BLaER1 treated with 17β-estradiol and CSF1 and Interleukin-3, amounts not matched to agents 10 nM and 100 nM (cell line): Measurements from ENCODE around the gene GRID1.

Source experiments
- H3K27ac ChIP-seq, 11 experiments: shearing (Covaris generic); formaldehyde crosslinking; 2 replicates each; pipeline ENCODE4 v1.8.1; 2022
- H3K27me3 ChIP-seq, 11 experiments: shearing (Covaris generic); formaldehyde crosslinking; 2 replicates each; pipeline ENCODE4 v1.8.1; 2022
- H3K36me3 ChIP-seq, 11 experiments: shearing (Covaris generic); formaldehyde crosslinking; 2 replicates each; pipeline ENCODE4 v1.8.1; 2022
- H3K4me1 ChIP-seq, 10 experiments: shearing (Covaris generic); formaldehyde crosslinking; 2 replicates each; pipeline ENCODE4 v1.8.1; 2022
- H3K4me2 ChIP-seq, 11 experiments: shearing (Covaris generic); formaldehyde crosslinking; 2 replicates each; pipeline ENCODE4 v1.8.1; 2022
- H3K4me3 ChIP-seq, 10 experiments: shearing (Covaris generic); formaldehyde crosslinking; 2 replicates each; pipeline ENCODE4 v1.8.1; 2022
- H3K9ac ChIP-seq, 11 experiments: shearing (Covaris generic); formaldehyde crosslinking; 2 replicates each; pipeline ENCODE4 v1.8.1; 2022
- H3K9me3 ChIP-seq, 11 experiments: shearing (Covaris generic); formaldehyde crosslinking; replicated peaks in 1 of 11; 2 replicates each; pipeline ENCODE4 v1.8.1; 2022
- H4K20me1 ChIP-seq, 11 experiments: shearing (Covaris generic); formaldehyde crosslinking; 2 replicates each; pipeline ENCODE4 v1.8.1; 2022
- Cebpa-rat ChIP-seq, 11 experiments: shearing (Covaris generic); IDR thresholded peaks; 2 replicates each; pipeline ENCODE4 v1.8.1; 2022

Gene GRID1

GRCh38 chr10:86290933-86291615, 75.5 kb downstream of the GRID1 start:
- H3K9me3 ChIP-seq: peaks cover 0 to 5% (median 0%) of the 10 kb centered on the region in 11 experiments; a peak in 3 of 22 replicates
- no peaks in the 10 kb centered on the region for H3K36me3 ChIP-seq
- H3K9ac ChIP-seq: no peak overlapping the region
- H4K20me1 ChIP-seq: peaks cover 0 to 7% (median 0%) of the 10 kb centered on the region in 11 experiments; a peak in 2 of 22 replicates
- TF ChIP-seq Cebpa-rat (IDR thresholded peaks at IDR 0.05): no peak
- no peaks in the 10 kb centered on the region for H3K27me3 ChIP-seq
- 0 out of 22 replicates have a peak overlapping the region, but pooled peaks of 1 of the 11 experiments have one; percentile 6 for H3K4me2 ChIP-seq
- no peak overlapping the region for H3K4me3 ChIP-seq
- no peak overlapping the region for H3K27ac ChIP-seq
- peaks cover 0 to 55% (median 37%) of the 10 kb centered on the region in 10 experiments; a peak in 18 of 20 replicates for H3K4me1 ChIP-seq

DNA sequence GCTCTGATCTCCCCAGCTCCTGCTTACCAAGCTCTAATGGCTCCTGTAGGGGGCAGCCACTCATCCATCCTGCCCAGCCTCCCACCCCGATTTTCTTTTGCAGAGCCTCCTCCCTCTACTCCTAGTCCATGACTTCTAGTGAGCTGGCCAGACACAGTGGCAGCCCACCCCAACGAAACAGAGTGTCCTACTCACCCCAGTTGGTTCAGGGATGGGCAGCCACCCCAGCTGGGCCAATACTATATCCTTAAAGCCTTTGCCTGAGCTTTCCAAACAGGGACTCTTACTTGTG, 77.1 kb downstream of the GRID1 start:
- TF ChIP-seq Cebpa-rat (IDR thresholded peaks at IDR 0.05): no peak

GRCh38 chr10:86288695-86289576, 77.7 kb downstream of the GRID1 start:
- TF ChIP-seq Cebpa-rat (IDR thresholded peaks at IDR 0.05): no peak
- H3K27ac ChIP-seq: peak overlapping the region in 4 of 11 experiments; percentile 25 to 66 (median 42); a peak in 5 of 22 replicates
- peak overlapping the region in 9 of 11 experiments; percentile 55 to 96 (median 80); a peak in 18 of 22 replicates for H3K4me2 ChIP-seq
- peak overlapping the region in 1 of 10 experiments; percentile 12; a peak in 2 of 20 replicates for H3K4me3 ChIP-seq
- H3K4me1 ChIP-seq: peaks cover 0 to 76% (median 56%) of the 10 kb centered on the region in 10 experiments; a peak in 18 of 20 replicates
- H3K9ac ChIP-seq: peak overlapping the region in 1 of 11 experiments; percentile 13; a peak in 1 of 22 replicates
- peaks cover 0 to 7% (median 0%) of the 10 kb centered on the region in 11 experiments; a peak in 2 of 22 replicates for H4K20me1 ChIP-seq
- H3K36me3 ChIP-seq: no peaks in the 10 kb centered on the region
- no peaks in the 10 kb centered on the region for H3K27me3 ChIP-seq
- H3K9me3 ChIP-seq: peaks cover 0 to 5% (median 0%) of the 10 kb centered on the region in 11 experiments; a peak in 3 of 22 replicates

More for the DNA sequence above, 77.1 kb downstream of the GRID1 start:
- Histone ChIP-seq H3K36me3 (no peaks in the 10 kb centered on the region), H3K4me2 (peak overlapping the region in 7 of 11 experiments; percentile 71 to 96 (median 81); a peak in 12 of 22 replicates), H3K4me1 (peaks cover 0 to 70% (median 50%) of the 10 kb centered on the region in 10 experiments; a peak in 18 of 20 replicates), H3K9me3 (peaks cover 0 to 5% (median 0%) of the 10 kb centered on the region in 11 experiments; a peak in 3 of 22 replicates), H3K4me3 (no peak overlapping the region), H3K27me3 (no peaks in the 10 kb centered on the region), H3K27ac (no peak overlapping the region), H3K9ac (no peak overlapping the region), H4K20me1 (peaks cover 0 to 7% (median 0%) of the 10 kb centered on the region in 11 experiments; a peak in 2 of 22 replicates)

GRCh38 chr10:86287966-86288579, 78.5 kb downstream of the GRID1 start:
- H3K27ac ChIP-seq: peak overlapping the region in 3 of 11 experiments; percentile 31 to 66 (median 53); a peak in 4 of 22 replicates
- peaks cover 0 to 7% (median 0%) of the 10 kb centered on the region in 11 experiments; a peak in 2 of 22 replicates for H4K20me1 ChIP-seq
- peak overlapping the region in 1 of 10 experiments; percentile 12; a peak in 2 of 20 replicates for H3K4me3 ChIP-seq
- H3K9me3 ChIP-seq: peaks cover 0 to 5% (median 0%) of the 10 kb centered on the region in 11 experiments; a peak in 3 of 22 replicates
- TF ChIP-seq Cebpa-rat (IDR thresholded peaks at IDR 0.05): peak in 1 of 11 experiments; percentile 14; a peak in 1 of 22 replicates
- H3K36me3 ChIP-seq: no peaks in the 10 kb centered on the region
- H3K4me2 ChIP-seq: peak overlapping the region; percentile 1 to 96 (median 74); a peak in 19 of 22 replicates
- peak overlapping the region in 1 of 11 experiments; percentile 29; a peak in 1 of 22 replicates for H3K9ac ChIP-seq
- no peaks in the 10 kb centered on the region for H3K27me3 ChIP-seq
- peaks cover 0 to 77% (median 58%) of the 10 kb centered on the region in 10 experiments; a peak in 18 of 20 replicates for H3K4me1 ChIP-seq

DNA sequence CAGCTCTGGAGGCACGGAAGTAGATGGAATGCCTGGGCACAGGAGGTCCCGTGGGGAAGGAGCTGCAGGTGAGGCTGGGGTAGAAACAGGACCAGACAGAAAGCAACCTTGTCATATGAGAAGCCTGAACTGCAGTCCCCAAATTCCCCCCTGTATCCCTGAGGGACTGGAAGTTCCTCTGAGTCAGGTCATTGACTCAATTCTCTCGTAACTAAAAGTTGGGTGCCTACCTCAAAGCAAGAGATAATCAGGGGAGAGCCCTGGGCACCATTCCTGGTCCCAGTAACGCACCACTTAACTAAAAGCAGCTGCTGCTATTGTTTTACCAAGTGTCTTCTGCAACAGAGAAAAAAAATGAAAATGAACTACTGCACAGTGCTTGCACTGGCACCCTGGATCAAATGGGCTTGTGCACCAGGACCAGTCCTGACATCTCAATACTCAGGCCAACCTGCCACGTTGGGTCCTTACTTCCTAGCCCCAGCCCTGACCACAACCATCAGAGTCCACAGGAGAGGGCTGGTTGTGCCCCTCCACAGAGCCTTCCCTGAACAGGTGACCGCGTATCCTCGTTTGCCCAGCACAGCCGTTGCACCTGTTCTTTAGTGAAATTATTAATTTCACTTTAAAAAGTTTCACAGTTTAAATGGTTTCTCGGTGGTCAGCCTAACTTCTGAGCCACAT, 79.3 kb downstream of the GRID1 start:
- 0 out of 22 replicates have a peak overlapping the region, but pooled peaks of 1 of the 11 experiments have one; percentile 29 for H3K9ac ChIP-seq
- TF ChIP-seq Cebpa-rat (IDR thresholded peaks at IDR 0.05): no peak
- H3K4me3 ChIP-seq: no peak overlapping the region
- H4K20me1 ChIP-seq: peaks cover 0 to 7% (median 0%) of the 10 kb centered on the region in 11 experiments; a peak in 2 of 22 replicates
- peaks cover 0 to 5% (median 0%) of the 10 kb centered on the region in 11 experiments; a peak in 3 of 22 replicates for H3K9me3 ChIP-seq
- H3K4me1 ChIP-seq: peaks cover 0 to 70% (median 58%) of the 10 kb centered on the region in 10 experiments; a peak in 18 of 20 replicates
- H3K27me3 ChIP-seq: no peaks in the 10 kb centered on the region
- no peaks in the 10 kb centered on the region for H3K36me3 ChIP-seq
- peak overlapping the region in 9 of 11 experiments; percentile 55 to 96 (median 80); a peak in 17 of 22 replicates for H3K4me2 ChIP-seq
- 0 out of 22 replicates have a peak overlapping the region, but pooled peaks of 1 of the 11 experiments have one; percentile 18 for H3K27ac ChIP-seq

DNA sequence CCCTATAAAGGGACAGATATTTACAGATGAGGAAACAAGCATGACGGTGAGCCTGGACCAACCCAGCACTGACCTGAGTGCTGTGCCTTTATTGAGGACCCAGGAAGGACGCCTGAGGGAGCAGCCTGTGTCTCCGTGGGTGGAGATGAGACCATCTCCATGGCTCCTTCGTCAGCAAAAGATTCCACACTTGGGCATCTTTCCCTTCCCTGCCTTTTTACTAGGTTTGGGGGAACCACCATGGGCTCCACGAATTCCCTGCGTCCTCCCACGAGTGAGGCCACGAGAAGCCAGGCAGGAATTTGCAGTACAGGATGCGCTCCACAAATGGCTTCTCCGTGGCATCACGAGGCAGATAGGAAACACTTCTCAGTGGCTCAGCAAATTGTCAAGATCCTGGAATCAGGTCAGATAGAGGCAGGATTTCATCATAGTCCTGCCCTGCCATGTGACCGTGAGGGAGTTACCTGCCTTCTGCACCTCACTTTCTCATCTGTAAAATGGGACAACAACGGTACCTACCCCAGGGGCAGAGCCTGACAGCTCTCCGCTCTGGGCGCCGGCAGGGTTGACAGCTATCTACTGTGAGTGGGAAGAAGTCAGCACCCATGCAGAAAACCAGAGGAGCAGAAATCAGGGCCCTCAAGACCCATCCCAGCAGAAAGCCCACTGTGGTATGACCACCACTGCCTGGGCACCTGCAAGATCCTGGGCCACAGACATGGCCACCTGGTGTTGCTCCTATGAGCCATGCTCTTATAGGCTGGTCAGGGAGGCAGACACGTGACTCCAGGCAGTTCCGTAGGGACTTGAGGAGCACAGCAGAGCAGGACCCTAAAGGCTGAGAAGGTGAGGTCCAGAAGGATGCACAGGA, 80.1 kb downstream of the GRID1 start:
- Histone ChIP-seq H3K4me3 (no peak overlapping the region), H3K36me3 (no peaks in the 10 kb centered on the region), H3K27me3 (no peaks in the 10 kb centered on the region), H4K20me1 (peaks cover 0 to 7% (median 0%) of the 10 kb centered on the region in 11 experiments; a peak in 2 of 22 replicates), H3K4me1 (peaks cover 0 to 64% (median 58%) of the 10 kb centered on the region in 10 experiments; a peak in 18 of 20 replicates), H3K27ac (no peak overlapping the region), H3K4me2 (peak overlapping the region in 9 of 11 experiments; percentile 55 to 96 (median 80); a peak in 17 of 22 replicates), H3K9ac (no peak overlapping the region), H3K9me3 (peaks cover 0 to 5% (median 0%) of the 10 kb centered on the region in 11 experiments; a peak in 5 of 22 replicates)
- no peak for TF ChIP-seq Cebpa-rat (IDR thresholded peaks at IDR 0.05)
